A549 (cell line): ENCODE measurements around the gene CACNG5.

Source experiments
- POLR2A ChIP-seq: IDR thresholded peaks from 2 replicates; pipeline ENCODE4 v1.6.1; 2012; ENCODE audit warnings: mild to moderate bottlenecking, low read length
- TF ChIP-seq, protein P1 (sequence below): fragments of >200 bp; sonication (Bioruptor Twin); formaldehyde crosslinking; IDR thresholded peaks from 3 replicates; pipeline ENCODE4 v1.5.1; 2016

DNA sequence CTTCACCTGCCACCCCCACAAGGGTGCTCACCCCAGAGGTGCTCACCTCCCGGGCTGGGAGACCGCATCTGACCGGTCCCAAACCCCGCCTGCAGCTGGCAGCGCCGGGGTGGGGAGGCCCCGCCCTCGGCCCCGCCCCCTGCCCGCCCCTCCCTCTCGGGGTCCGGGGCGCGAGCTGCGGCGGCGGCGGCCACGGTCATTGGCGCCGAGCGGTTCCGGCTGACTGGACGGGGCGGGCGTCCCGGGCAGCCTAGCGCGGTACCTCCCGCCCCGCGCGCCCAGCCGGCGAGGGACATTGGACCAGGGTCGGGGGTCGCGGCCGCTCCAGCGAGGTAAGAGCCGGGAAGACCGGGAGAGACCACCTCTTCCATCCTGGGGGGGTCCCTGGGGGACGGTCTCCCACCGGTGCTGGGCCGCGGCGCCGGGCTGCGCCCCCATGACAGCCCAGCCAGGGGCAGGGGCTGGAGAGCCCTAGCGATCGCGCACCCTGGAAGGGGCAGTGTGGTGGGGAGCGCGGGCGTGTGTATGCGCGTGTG, at the start of gene CACNG5:
- TF ChIP-seq, protein P1, sequence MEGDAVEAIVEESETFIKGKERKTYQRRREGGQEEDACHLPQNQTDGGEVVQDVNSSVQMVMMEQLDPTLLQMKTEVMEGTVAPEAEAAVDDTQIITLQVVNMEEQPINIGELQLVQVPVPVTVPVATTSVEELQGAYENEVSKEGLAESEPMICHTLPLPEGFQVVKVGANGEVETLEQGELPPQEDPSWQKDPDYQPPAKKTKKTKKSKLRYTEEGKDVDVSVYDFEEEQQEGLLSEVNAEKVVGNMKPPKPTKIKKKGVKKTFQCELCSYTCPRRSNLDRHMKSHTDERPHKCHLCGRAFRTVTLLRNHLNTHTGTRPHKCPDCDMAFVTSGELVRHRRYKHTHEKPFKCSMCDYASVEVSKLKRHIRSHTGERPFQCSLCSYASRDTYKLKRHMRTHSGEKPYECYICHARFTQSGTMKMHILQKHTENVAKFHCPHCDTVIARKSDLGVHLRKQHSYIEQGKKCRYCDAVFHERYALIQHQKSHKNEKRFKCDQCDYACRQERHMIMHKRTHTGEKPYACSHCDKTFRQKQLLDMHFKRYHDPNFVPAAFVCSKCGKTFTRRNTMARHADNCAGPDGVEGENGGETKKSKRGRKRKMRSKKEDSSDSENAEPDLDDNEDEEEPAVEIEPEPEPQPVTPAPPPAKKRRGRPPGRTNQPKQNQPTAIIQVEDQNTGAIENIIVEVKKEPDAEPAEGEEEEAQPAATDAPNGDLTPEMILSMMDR: no peak
- no peak for TF ChIP-seq POLR2A
